ENCODE data around the gene XPR1.

Gene XPR1

DNA sequence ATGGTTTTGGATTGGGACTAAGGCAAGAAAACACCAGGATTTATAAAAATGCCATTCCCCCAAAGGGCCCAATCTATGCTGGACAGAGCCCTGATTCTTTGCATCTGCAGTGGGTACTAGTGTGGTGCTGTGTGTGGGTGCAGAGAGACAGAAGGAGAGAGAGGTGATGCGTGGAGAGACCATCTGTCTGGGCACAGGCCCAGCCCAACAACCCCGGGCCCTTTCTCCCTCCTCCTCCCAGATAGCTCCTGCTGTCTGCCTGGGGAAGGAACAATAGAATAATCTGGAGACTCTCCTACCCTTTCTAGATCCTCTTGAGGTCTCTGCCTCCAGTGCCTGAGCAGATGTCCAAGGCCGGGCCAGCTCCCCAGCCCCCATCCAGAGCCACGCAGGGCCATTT, 296.0 kb downstream of the XPR1 start:
- Histone ChIP-seq H3K4me3 (ENCODE audit: low read length) (no peak overlapping the region), H3K36me3 (ENCODE audit: control insufficient read depth, insufficient read depth, low read length) (no peaks in the 10 kb centered on the region), H3K4me1 (ENCODE audit: control insufficient read depth, insufficient read depth, low read length) (peaks cover 17% of the 10 kb centered on the region), H3K27me3 (ENCODE audit: control insufficient read depth, insufficient read depth, low read length) (no peaks in the 10 kb centered on the region), H3K9me3 (ENCODE audit: control insufficient read depth, low read length) (no peaks in the 10 kb centered on the region), H3K9ac (ENCODE audit: low read length) (no peak overlapping the region)

DNA sequence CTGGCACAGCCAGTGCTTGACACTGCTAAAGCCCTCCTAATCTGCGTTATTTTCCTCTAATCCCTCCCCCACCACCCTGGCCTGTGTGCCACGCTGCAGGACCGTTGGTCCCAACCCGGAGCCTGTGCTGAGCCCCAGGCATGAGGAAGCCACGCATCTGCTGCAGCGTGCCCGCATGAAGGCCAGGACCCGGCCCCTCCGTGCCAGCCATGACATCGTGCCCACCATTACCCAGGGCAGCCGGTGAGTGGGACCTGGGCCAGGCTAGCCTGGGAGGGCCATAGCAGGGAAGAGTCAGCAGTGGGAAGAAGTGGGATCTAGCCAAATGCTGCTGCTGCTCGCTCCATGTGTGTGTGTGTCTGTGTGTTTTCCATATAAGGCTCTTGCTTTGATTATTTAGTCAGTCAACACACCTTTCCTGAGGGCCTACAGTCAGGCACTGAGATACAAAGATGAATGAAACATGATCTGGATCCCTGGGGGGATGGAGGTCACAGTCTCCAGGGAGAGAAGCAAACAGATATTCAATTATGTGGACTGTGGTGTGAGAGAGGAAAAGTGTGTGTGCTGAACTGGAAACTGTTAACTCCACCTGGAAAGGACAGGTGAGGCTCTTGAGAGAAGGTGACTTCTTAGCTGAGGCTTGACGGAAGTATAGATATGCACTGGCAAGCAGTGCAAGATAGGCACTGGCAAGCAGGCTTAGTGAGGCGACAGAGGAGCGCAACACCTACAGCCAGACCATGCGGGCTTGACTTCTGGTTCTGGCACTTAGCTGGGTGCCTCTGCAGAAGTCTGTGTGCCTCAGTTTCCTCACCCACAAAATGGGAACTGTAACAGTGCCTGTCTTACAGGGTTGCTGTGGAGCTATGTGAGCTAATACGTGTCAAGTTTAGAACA, 296.8 kb downstream of the XPR1 start:
- Histone ChIP-seq H3K27me3 (ENCODE audit: control insufficient read depth, insufficient read depth, low read length) (no peaks in the 10 kb centered on the region), H3K4me3 (ENCODE audit: low read length) (no peak overlapping the region), H3K9ac (ENCODE audit: low read length) (peak overlapping the region; percentile 8), H3K4me1 (ENCODE audit: control insufficient read depth, insufficient read depth, low read length) (peaks cover 17% of the 10 kb centered on the region), H3K36me3 (ENCODE audit: control insufficient read depth, insufficient read depth, low read length) (no peaks in the 10 kb centered on the region), H3K9me3 (ENCODE audit: control insufficient read depth, low read length) (no peaks in the 10 kb centered on the region)

DNA sequence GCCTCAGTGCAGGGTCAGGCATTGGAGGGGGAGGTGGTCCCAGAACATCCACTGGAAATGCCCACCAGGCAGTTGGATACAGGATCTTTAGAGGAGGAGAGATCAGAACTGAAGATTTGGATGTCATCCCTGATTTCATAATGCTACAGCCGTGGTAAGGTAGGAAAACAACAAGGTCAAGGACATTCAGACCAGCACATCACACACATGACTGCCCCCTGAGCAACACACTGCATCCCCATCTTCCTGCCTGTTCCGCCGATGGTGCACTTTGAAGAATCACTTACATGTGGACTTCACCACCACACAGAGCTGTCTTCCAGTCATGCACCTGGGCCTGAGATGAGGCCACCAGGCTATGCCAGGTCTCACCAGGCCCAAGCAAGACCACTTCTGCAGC, 297.6 kb downstream of the XPR1 start:
- H3K27me3 ChIP-seq (ENCODE audit: control insufficient read depth, insufficient read depth, low read length) = no peaks in the 10 kb centered on the region
- H3K4me3 ChIP-seq (ENCODE audit: low read length) = no peak overlapping the region
- H3K36me3 ChIP-seq (ENCODE audit: control insufficient read depth, insufficient read depth, low read length) = no peaks in the 10 kb centered on the region
- H3K9ac ChIP-seq (ENCODE audit: low read length) = no peak overlapping the region
- H3K4me1 ChIP-seq (ENCODE audit: control insufficient read depth, insufficient read depth, low read length) = peaks cover 17% of the 10 kb centered on the region
- H3K9me3 ChIP-seq (ENCODE audit: control insufficient read depth, low read length) = no peaks in the 10 kb centered on the region

DNA sequence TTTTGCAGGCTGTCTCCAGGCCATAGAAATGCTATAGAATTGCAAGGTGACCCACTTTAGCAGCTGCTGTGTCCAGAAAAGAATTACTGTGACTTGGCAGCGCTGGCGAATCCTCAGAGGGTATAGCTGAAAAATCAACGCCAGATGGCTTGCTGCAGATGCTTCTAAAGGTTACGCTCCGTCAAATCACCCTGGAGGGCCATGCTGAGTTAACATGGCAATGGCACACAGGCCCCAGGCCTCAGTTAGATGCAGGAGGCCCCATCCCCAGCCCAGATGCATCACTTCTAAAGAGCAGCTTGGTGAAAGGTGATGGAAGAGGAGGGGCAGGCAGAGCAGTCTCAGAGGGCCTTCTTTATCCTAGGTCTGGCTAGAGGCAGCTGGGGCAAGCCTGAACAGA, 298.9 kb downstream of the XPR1 start:
- no peak overlapping the region for H3K9ac ChIP-seq (ENCODE audit: low read length)
- no peaks in the 10 kb centered on the region for H3K9me3 ChIP-seq (ENCODE audit: control insufficient read depth, low read length)
- no peaks in the 10 kb centered on the region for H3K36me3 ChIP-seq (ENCODE audit: control insufficient read depth, insufficient read depth, low read length)
- peaks cover 20% of the 10 kb centered on the region for H3K4me1 ChIP-seq (ENCODE audit: control insufficient read depth, insufficient read depth, low read length)
- no peak overlapping the region for H3K4me3 ChIP-seq (ENCODE audit: low read length)
- H3K27me3 ChIP-seq (ENCODE audit: control insufficient read depth, insufficient read depth, low read length) = no peaks in the 10 kb centered on the region

DNA sequence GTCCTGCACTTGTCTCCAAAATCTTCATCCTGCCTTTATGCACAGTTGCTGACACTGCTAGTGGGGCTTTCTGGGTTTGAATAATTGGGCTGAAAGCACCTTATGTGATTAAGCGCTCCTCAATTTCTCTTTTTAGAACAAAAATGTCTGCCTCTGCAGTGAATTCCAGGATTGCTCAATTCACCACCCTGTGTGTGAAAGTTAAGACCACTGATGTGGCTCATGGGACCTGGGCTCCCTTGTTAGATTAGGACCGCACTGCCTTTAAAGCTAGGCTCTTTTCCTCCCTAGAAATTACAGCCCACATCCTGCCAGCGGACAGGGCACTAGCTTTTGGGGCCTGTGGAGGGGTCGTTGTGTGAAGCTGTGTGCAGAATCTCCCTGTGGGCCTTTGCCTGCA, 299.7 kb downstream of the XPR1 start:
- Histone ChIP-seq H3K4me1 (ENCODE audit: control insufficient read depth, insufficient read depth, low read length) (peaks cover 18% of the 10 kb centered on the region), H3K36me3 (ENCODE audit: control insufficient read depth, insufficient read depth, low read length) (no peaks in the 10 kb centered on the region), H3K9ac (ENCODE audit: low read length) (no peak overlapping the region), H3K27me3 (ENCODE audit: control insufficient read depth, insufficient read depth, low read length) (no peaks in the 10 kb centered on the region), H3K4me3 (ENCODE audit: low read length) (no peak overlapping the region), H3K9me3 (ENCODE audit: control insufficient read depth, low read length) (no peaks in the 10 kb centered on the region)

DNA sequence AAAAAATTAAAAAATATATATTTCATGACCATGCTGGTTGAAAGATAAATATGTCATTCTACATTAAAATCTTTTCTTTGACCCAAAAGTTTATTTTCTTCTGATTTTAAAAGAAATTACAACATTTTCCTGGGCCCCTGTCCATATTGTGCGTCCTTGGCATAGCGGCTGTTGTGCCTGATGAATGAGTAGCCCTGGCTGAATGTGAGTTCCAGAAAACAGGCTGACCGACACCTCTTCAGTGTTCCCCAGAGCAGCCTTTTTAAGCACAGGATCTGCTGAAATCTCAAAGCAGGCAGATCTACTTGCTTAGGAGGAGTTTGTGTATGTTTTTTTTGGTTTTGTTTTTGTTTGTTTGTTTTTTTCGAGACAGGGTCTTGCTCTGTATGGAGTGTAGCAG, 300.6 kb downstream of the XPR1 start:
- no peaks in the 10 kb centered on the region for H3K9me3 ChIP-seq (ENCODE audit: control insufficient read depth, low read length)
- no peaks in the 10 kb centered on the region for H3K36me3 ChIP-seq (ENCODE audit: control insufficient read depth, insufficient read depth, low read length)
- no peak overlapping the region for H3K4me3 ChIP-seq (ENCODE audit: low read length)
- H3K9ac ChIP-seq (ENCODE audit: low read length) = no peak overlapping the region
- H3K27me3 ChIP-seq (ENCODE audit: control insufficient read depth, insufficient read depth, low read length) = no peaks in the 10 kb centered on the region
- peaks cover 14% of the 10 kb centered on the region for H3K4me1 ChIP-seq (ENCODE audit: control insufficient read depth, insufficient read depth, low read length)

DNA sequence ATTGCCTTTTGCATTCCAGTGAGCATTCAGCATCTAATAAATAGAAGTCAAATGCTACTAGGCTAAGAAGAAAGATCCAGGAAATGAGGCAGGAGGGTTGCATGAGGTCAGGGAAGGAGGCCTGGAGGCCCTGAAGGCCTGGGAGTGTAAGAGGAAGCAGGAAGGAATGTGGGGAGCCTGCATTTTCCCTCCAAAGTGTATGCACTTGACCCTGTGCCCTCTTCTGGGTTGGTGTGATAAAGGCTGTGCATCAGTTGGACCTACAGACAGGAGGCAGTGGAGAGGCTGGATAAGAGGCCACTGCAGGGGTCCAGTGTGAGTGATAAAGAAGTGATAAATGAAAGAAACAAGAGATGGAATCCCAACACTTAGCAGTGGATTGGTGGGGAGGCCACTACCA, 301.3 kb downstream of the XPR1 start:
- H3K9me3 ChIP-seq (ENCODE audit: control insufficient read depth, low read length) = no peaks in the 10 kb centered on the region
- peaks cover 14% of the 10 kb centered on the region for H3K4me1 ChIP-seq (ENCODE audit: control insufficient read depth, insufficient read depth, low read length)
- no peaks in the 10 kb centered on the region for H3K36me3 ChIP-seq (ENCODE audit: control insufficient read depth, insufficient read depth, low read length)
- no peak overlapping the region for H3K4me3 ChIP-seq (ENCODE audit: low read length)
- no peaks in the 10 kb centered on the region for H3K27me3 ChIP-seq (ENCODE audit: control insufficient read depth, insufficient read depth, low read length)
- no peak overlapping the region for H3K9ac ChIP-seq (ENCODE audit: low read length)

DNA sequence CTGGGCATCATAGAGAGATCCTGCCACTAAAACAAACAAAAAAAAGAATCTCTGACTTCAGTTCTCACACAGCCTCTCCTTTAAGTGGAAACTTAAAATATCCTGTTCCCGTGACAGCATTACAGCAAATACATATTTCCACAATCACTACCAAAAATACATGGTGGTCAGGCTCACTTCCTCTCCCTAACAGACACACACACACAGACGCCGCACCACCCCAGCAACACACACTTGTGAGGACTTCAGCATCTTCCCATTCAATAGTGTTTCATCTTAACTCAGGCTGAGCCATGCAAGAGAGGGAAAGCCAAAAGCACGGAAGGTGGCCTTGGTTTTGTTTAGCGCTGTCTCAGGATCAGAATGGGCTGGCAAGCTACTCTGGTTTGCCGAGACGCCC, 302.7 kb downstream of the XPR1 start:
- Histone ChIP-seq H3K9ac (ENCODE audit: low read length) (no peak overlapping the region), H3K4me3 (ENCODE audit: low read length) (no peak overlapping the region), H3K36me3 (ENCODE audit: control insufficient read depth, insufficient read depth, low read length) (no peaks in the 10 kb centered on the region), H3K27me3 (ENCODE audit: control insufficient read depth, insufficient read depth, low read length) (no peaks in the 10 kb centered on the region), H3K9me3 (ENCODE audit: control insufficient read depth, low read length) (no peaks in the 10 kb centered on the region), H3K4me1 (ENCODE audit: control insufficient read depth, insufficient read depth, low read length) (peaks cover 14% of the 10 kb centered on the region)

DNA sequence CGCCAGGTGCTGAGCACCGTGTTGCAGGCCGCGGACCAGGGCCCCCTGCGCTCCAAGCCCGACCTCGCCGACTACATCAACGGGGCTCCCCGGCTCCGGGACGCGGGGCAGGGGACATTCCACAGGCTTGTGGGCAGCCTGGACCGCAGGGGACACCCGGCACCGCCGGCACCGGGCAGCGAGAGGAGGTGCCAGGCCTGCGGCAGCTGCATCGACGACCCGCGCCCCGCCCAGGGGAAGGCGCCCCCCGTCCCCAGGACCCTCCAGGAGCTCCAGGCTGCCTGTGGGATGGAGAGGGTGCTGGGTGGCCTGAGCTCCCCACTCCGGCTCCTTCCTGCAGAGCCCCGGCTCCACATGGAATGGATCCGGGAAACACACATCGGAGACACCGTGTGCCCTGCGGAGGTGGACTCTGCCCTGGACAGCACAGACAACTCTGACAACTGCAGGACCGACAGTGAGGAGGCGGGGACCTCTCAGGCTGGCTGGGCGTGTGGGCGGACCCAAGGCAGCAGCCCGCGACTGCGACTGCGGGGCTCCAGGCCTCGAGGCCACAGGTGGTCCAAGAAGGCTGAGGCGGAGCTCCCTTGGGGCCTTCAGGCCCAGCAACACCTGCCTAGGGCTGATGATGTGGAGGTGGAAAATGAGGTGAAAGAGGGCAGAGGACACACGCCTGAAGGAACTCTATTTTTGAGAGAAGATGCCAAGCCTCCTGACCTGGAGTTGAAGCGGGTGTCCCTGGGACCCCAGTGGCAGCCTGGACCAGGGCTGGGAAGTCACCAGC, 303.7 kb downstream of the XPR1 start:
- H3K27me3 ChIP-seq (ENCODE audit: control insufficient read depth, insufficient read depth, low read length) = no peaks in the 10 kb centered on the region
- H3K4me3 ChIP-seq (ENCODE audit: low read length) = no peak overlapping the region
- no peaks in the 10 kb centered on the region for H3K9me3 ChIP-seq (ENCODE audit: control insufficient read depth, low read length)
- H3K9ac ChIP-seq (ENCODE audit: low read length) = no peak overlapping the region
- H3K36me3 ChIP-seq (ENCODE audit: control insufficient read depth, insufficient read depth, low read length) = no peaks in the 10 kb centered on the region
- H3K4me1 ChIP-seq (ENCODE audit: control insufficient read depth, insufficient read depth, low read length) = peaks cover 14% of the 10 kb centered on the region

DNA sequence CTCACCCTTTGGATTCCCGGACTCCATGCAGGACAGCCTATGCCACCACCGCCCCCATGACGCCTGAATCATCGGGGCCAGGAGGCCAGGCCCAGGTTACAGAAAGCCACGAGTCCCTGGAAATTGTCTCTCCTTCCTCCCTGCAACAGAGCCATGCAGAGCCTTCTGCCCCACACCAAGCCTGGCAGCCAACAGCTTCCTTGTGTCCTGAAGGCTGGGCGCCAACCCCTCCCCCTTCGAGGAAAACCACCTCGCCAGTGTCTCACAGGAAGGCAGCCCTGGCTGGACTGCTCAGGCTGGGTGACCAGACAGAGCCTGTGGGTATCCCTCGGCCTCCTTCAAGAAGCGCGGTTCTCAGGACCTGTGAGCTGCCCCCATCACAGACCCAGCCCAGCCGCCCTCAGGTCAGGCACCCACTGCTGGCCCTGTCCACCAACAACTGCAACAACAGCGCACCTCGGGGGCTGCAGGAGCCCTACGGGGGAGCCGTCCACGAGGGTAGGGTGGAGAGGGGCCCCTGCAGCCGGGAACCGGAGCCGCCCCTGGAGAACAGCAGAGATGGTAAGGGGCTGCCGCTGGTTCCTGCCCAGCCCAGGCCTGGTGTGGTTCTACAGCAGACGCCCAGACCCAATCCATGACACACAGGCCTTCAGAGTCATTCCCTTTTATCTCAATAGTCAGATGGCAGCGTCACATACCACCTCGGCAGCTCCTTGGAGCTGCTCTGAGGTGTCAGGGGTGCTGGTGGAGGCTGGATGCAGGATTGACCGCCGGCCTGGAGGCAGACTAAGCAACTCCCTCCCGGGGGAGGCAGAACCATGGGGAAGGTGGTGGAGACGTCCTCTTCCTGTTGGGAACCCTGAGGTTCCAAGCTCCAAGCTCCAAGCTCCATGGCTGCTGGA, 304.5 kb downstream of the XPR1 start:
- Histone ChIP-seq H3K9me3 (ENCODE audit: control insufficient read depth, low read length) (no peaks in the 10 kb centered on the region), H3K4me3 (ENCODE audit: low read length) (no peak overlapping the region), H3K9ac (ENCODE audit: low read length) (no peak overlapping the region), H3K27me3 (ENCODE audit: control insufficient read depth, insufficient read depth, low read length) (no peaks in the 10 kb centered on the region), H3K36me3 (ENCODE audit: control insufficient read depth, insufficient read depth, low read length) (no peaks in the 10 kb centered on the region), H3K4me1 (ENCODE audit: control insufficient read depth, insufficient read depth, low read length) (peaks cover 14% of the 10 kb centered on the region)

DNA sequence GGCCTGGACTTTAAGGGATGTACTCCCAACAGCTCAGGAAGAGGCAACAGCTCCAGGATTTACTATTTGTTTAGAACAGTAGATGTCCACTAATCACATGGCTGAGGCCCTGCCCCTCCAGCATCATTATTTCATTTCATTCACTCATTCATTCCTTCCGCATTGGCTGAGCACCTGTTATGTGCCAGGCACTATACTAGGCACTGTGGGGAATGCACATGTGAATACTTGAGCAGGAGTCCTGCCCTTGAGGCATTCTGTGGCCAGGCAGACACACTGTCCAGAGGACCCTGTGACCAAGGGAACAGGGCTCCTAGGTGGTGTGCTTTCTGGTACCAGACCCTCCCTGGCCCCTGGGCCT, 305.2 kb downstream of the XPR1 start:
- Histone ChIP-seq H3K27me3 (ENCODE audit: control insufficient read depth, insufficient read depth, low read length) (no peaks in the 10 kb centered on the region), H3K36me3 (ENCODE audit: control insufficient read depth, insufficient read depth, low read length) (no peaks in the 10 kb centered on the region), H3K9ac (ENCODE audit: low read length) (no peak overlapping the region), H3K9me3 (ENCODE audit: control insufficient read depth, low read length) (no peaks in the 10 kb centered on the region), H3K4me3 (ENCODE audit: low read length) (no peak overlapping the region), H3K4me1 (ENCODE audit: control insufficient read depth, insufficient read depth, low read length) (peaks cover 14% of the 10 kb centered on the region)

All from mucosa of stomach (tissue), 1 donor.